ENCODE measurements around the gene ZNF622. TPM values are rescaled to one million over a fixed set of nuclear protein-coding genes. Genes with fewer than 3 reads are reported as not detected.
A peak's percentile ranks its signal among the peaks of the same experiment; 100 is the strongest.

The ZNF622 gene
- total and polyA plus RNA-seq, 4 donors, result 19.7 to 35.3 (median 23.2) TPM

GRCh38 chr5:16467363-16468219, 2.0 kb upstream of the ZNF622 start:
- 74 to 77% methylated on average over 3 of the region's 3 CpGs for WGBS, 2 donors
- Histone ChIP-seq H3K27ac (ENCODE audit: low read depth in 1 of 2, low read length in 2 of 2) (no peak overlapping the region), H3K4me3 (ENCODE audit: low read length in 2 of 2) (no peak overlapping the region), H3K36me3 (ENCODE audit: control insufficient read depth in 1 of 2, insufficient read depth in 2 of 2, low read length in 1 of 2) (peaks cover 0 to 2% of the 10 kb centered on the region in 2 donors), H3K27me3 (ENCODE audit: control insufficient read depth in 1 of 2, insufficient read depth in 2 of 2, low read length in 1 of 2) (no peaks in the 10 kb centered on the region), H3K9me3 (ENCODE audit: control insufficient read depth, low read length) (no peaks in the 10 kb centered on the region), H3K4me1 (ENCODE audit: control insufficient read depth in 1 of 2, insufficient read depth in 2 of 2, low read length in 2 of 2) (peaks cover 0 to 2% of the 10 kb centered on the region in 2 donors)
- DNase-seq (no peak), ATAC-seq (ENCODE audit: low FRiP score) (no peak)
- intact Hi-C loops (cut with DNase I), result no loop called here

- DNase-seq (no peak), ATAC-seq (ENCODE audit: low FRiP score) (peak; percentile 15)
- H3K9me3 ChIP-seq (ENCODE audit: control insufficient read depth, low read length), result no peaks in the 10 kb centered on the region
- WGBS, 2 donors, result 7% methylated on average over 40 of the region's 40 CpGs
- intact Hi-C loops (cut with DNase I), result no loop called here
- peak overlapping the region; percentile 33 to 69 for H3K4me3 ChIP-seq (ENCODE audit: low read length in 2 of 2)
- peaks cover 0 to 2% of the 10 kb centered on the region in 2 donors for H3K4me1 ChIP-seq (ENCODE audit: control insufficient read depth in 1 of 2, insufficient read depth in 2 of 2, low read length in 2 of 2)
- H3K27me3 ChIP-seq (ENCODE audit: control insufficient read depth in 1 of 2, insufficient read depth in 2 of 2, low read length in 1 of 2), result no peaks in the 10 kb centered on the region
- peak overlapping the region in 1 of 2 donors; percentile 45 for H3K27ac ChIP-seq (ENCODE audit: low read depth in 1 of 2, low read length in 2 of 2)
- peaks cover 2 to 5% of the 10 kb centered on the region in 2 donors for H3K36me3 ChIP-seq (ENCODE audit: control insufficient read depth in 1 of 2, insufficient read depth in 2 of 2, low read length in 1 of 2)
Measured at GRCh38 chr5:16464664-16465543, 696 bp downstream of the ZNF622 start.

- Histone ChIP-seq H3K4me1 (ENCODE audit: control insufficient read depth in 1 of 2, insufficient read depth in 2 of 2, low read length in 2 of 2) (peaks cover 0 to 2% of the 10 kb centered on the region in 2 donors), H3K4me3 (ENCODE audit: low read length in 2 of 2) (peak overlapping the region; percentile 33 to 69), H3K27me3 (ENCODE audit: control insufficient read depth in 1 of 2, insufficient read depth in 2 of 2, low read length in 1 of 2) (no peaks in the 10 kb centered on the region), H3K36me3 (ENCODE audit: control insufficient read depth in 1 of 2, insufficient read depth in 2 of 2, low read length in 1 of 2) (peaks cover 2 to 7% of the 10 kb centered on the region in 2 donors), H3K9me3 (ENCODE audit: control insufficient read depth, low read length) (no peaks in the 10 kb centered on the region), H3K27ac (ENCODE audit: low read depth in 1 of 2, low read length in 2 of 2) (no peak overlapping the region)
- intact Hi-C loops (cut with DNase I), result no loop called here
- ATAC-seq (ENCODE audit: low FRiP score) (no peak), DNase-seq (no peak)
- WGBS, 2 donors, result 86 to 94% methylated on average over 1 of the region's 1 CpG
Measured at GRCh38 chr5:16464231-16464630, 1.4 kb downstream of the ZNF622 start.

- Histone ChIP-seq H3K36me3 (ENCODE audit: control insufficient read depth in 1 of 2, insufficient read depth in 2 of 2, low read length in 1 of 2) (peaks cover 4 to 7% of the 10 kb centered on the region in 2 donors), H3K27me3 (ENCODE audit: control insufficient read depth in 1 of 2, insufficient read depth in 2 of 2, low read length in 1 of 2) (no peaks in the 10 kb centered on the region), H3K9me3 (ENCODE audit: control insufficient read depth, low read length) (no peaks in the 10 kb centered on the region), H3K4me3 (ENCODE audit: low read length in 2 of 2) (no peak overlapping the region), H3K27ac (ENCODE audit: low read depth in 1 of 2, low read length in 2 of 2) (no peak overlapping the region), H3K4me1 (ENCODE audit: control insufficient read depth in 1 of 2, insufficient read depth in 2 of 2, low read length in 2 of 2) (peaks cover 1 to 2% of the 10 kb centered on the region in 2 donors)
- WGBS, 2 donors, result 92 to 97% methylated on average over 1 of the region's 1 CpG
- no peak for ATAC-seq (ENCODE audit: low FRiP score)
- intact Hi-C loops (cut with DNase I), result no loop called here
- no peak for DNase-seq
Measured at GRCh38 chr5:16461782-16462181, 3.8 kb downstream of the ZNF622 start.

- Histone ChIP-seq H3K36me3 (ENCODE audit: control insufficient read depth in 1 of 2, insufficient read depth in 2 of 2, low read length in 1 of 2) (peaks cover 4 to 7% of the 10 kb centered on the region in 2 donors), H3K4me3 (ENCODE audit: low read length in 2 of 2) (no peak overlapping the region), H3K4me1 (ENCODE audit: control insufficient read depth in 1 of 2, insufficient read depth in 2 of 2, low read length in 2 of 2) (peaks cover 1 to 2% of the 10 kb centered on the region in 2 donors), H3K27me3 (ENCODE audit: control insufficient read depth in 1 of 2, insufficient read depth in 2 of 2, low read length in 1 of 2) (no peaks in the 10 kb centered on the region), H3K9me3 (ENCODE audit: control insufficient read depth, low read length) (no peaks in the 10 kb centered on the region), H3K27ac (ENCODE audit: low read depth in 1 of 2, low read length in 2 of 2) (no peak overlapping the region)
- intact Hi-C loops (cut with DNase I), result no loop called here
- 96% methylated on average over 1 of the region's 1 CpG for WGBS, 2 donors
- DNase-seq (no peak), ATAC-seq (ENCODE audit: low FRiP score) (no peak)
Measured at GRCh38 chr5:16461026-16461425, 4.6 kb downstream of the ZNF622 start.

GRCh38 chr5:16459451-16459850, 6.1 kb downstream of the ZNF622 start:
- no peaks in the 10 kb centered on the region for H3K27me3 ChIP-seq (ENCODE audit: control insufficient read depth in 1 of 2, insufficient read depth in 2 of 2, low read length in 1 of 2)
- no peak for ATAC-seq (ENCODE audit: low FRiP score)
- H3K36me3 ChIP-seq (ENCODE audit: control insufficient read depth in 1 of 2, insufficient read depth in 2 of 2, low read length in 1 of 2), result peaks cover 6 to 7% of the 10 kb centered on the region in 2 donors
- intact Hi-C loops (cut with DNase I), result loop anchor here in 1 of 2 donors (10.0 kb wide), 1 partner anchor 285 kb away; the partner anchor contains the start of gene MARCHF11
- DNase-seq, result no peak
- peaks cover under 1 to 1% of the 10 kb centered on the region in 2 donors for H3K4me1 ChIP-seq (ENCODE audit: control insufficient read depth in 1 of 2, insufficient read depth in 2 of 2, low read length in 2 of 2)
- peak overlapping the region in 1 of 2 donors; percentile 5 for H3K27ac ChIP-seq (ENCODE audit: low read depth in 1 of 2, low read length in 2 of 2)
- no peak overlapping the region for H3K4me3 ChIP-seq (ENCODE audit: low read length in 2 of 2)
- H3K9me3 ChIP-seq (ENCODE audit: control insufficient read depth, low read length), result no peaks in the 10 kb centered on the region

GRCh38 chr5:16457853-16458252, 7.7 kb downstream of the ZNF622 start:
- Histone ChIP-seq H3K4me1 (ENCODE audit: control insufficient read depth in 1 of 2, insufficient read depth in 2 of 2, low read length in 2 of 2) (peaks cover 0 to 1% of the 10 kb centered on the region in 2 donors), H3K36me3 (ENCODE audit: control insufficient read depth in 1 of 2, insufficient read depth in 2 of 2, low read length in 1 of 2) (peaks cover 7% of the 10 kb centered on the region in 2 donors)

GRCh38 chr5:16457451-16457850, 8.1 kb downstream of the ZNF622 start:
- ATAC-seq (ENCODE audit: low FRiP score) (no peak), DNase-seq (no peak)
- Histone ChIP-seq H3K4me1 (ENCODE audit: control insufficient read depth in 1 of 2, insufficient read depth in 2 of 2, low read length in 2 of 2) (peaks cover 0 to 1% of the 10 kb centered on the region in 2 donors), H3K4me3 (ENCODE audit: low read length in 2 of 2) (no peak overlapping the region), H3K9me3 (ENCODE audit: control insufficient read depth, low read length) (no peaks in the 10 kb centered on the region), H3K27ac (ENCODE audit: low read depth in 1 of 2, low read length in 2 of 2) (no peak overlapping the region), H3K27me3 (ENCODE audit: control insufficient read depth in 1 of 2, insufficient read depth in 2 of 2, low read length in 1 of 2) (no peaks in the 10 kb centered on the region), H3K36me3 (ENCODE audit: control insufficient read depth in 1 of 2, insufficient read depth in 2 of 2, low read length in 1 of 2) (peaks cover 8 to 10% of the 10 kb centered on the region in 2 donors)
- 63 to 64% methylated on average over 3 of the region's 3 CpGs for WGBS, 2 donors
- intact Hi-C loops (cut with DNase I), result loop anchor here in 1 of 2 donors (10.0 kb wide), 1 partner anchor 283 kb away; the partner anchor contains the start of gene MARCHF11

More at GRCh38 chr5:16457853-16458252, 7.7 kb downstream of the ZNF622 start:
- ATAC-seq (ENCODE audit: low FRiP score), result no peak
- H3K27me3 ChIP-seq (ENCODE audit: control insufficient read depth in 1 of 2, insufficient read depth in 2 of 2, low read length in 1 of 2), result no peaks in the 10 kb centered on the region
- no peak overlapping the region for H3K27ac ChIP-seq (ENCODE audit: low read depth in 1 of 2, low read length in 2 of 2)
- no peaks in the 10 kb centered on the region for H3K9me3 ChIP-seq (ENCODE audit: control insufficient read depth, low read length)
- WGBS, 2 donors, result 57 to 66% methylated on average over 1 of the region's 1 CpG
- intact Hi-C loops (cut with DNase I), result loop anchor here in 1 of 2 donors (10.0 kb wide), 1 partner anchor 283 kb away; the partner anchor contains the start of gene MARCHF11
- no peak for DNase-seq
- no peak overlapping the region for H3K4me3 ChIP-seq (ENCODE audit: low read length in 2 of 2)
